Subcutaneous adipose tissue (tissue), 4 donors: Measurements from ENCODE around the gene SLC26A11. TPM values are rescaled to one million over a fixed set of nuclear protein-coding genes. Genes with fewer than 3 reads are reported as not detected.

Experiments used
- CTCF ChIP-seq: fragments of 450-650 bp; IDR thresholded peaks from one replicate; pipeline ENCODE4 v1.5.1; 2016; ENCODE audit warnings: low read depth, mild to moderate bottlenecking, control low read depth, antibody characterized with exemption, moderate library complexity
- total RNA-seq, 4 donors: library from RNA; depleted of rRNA; stranded (reverse); fragments of >200 nt; gene quantifications; one replicate each; pipeline ENCODE4 v1.1.0, GENCODE V29; 2016

The SLC26A11 gene
- total RNA-seq, 4 donors from 2014 or later: 4.7 to 31.4 (median 13.0) TPM

DNA sequence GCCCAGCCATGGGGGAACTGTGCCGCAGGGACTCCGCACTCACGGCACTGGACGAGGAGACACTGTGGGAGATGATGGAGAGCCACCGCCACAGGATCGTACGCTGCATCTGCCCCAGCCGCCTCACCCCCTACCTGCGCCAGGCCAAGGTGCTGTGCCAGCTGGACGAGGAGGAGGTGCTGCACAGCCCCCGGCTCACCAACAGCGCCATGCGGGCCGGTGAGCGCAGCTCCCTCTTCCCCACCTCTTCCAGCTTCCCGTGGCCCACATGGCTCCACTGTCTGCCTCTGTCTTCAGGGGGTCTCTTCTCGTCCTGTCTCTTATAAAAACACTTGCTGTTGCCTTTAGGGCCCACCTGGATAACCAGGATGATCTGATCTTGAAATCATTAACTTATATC, 38.8 kb upstream of the SLC26A11 start:
- no peak for TF ChIP-seq CTCF

- TF ChIP-seq CTCF: no peak
Observed at GRCh38 chr17:80182118-80182844, 37.9 kb upstream of the SLC26A11 start.

- no peak for TF ChIP-seq CTCF
Observed at GRCh38 chr17:80182845-80183223, 37.4 kb upstream of the SLC26A11 start.

DNA sequence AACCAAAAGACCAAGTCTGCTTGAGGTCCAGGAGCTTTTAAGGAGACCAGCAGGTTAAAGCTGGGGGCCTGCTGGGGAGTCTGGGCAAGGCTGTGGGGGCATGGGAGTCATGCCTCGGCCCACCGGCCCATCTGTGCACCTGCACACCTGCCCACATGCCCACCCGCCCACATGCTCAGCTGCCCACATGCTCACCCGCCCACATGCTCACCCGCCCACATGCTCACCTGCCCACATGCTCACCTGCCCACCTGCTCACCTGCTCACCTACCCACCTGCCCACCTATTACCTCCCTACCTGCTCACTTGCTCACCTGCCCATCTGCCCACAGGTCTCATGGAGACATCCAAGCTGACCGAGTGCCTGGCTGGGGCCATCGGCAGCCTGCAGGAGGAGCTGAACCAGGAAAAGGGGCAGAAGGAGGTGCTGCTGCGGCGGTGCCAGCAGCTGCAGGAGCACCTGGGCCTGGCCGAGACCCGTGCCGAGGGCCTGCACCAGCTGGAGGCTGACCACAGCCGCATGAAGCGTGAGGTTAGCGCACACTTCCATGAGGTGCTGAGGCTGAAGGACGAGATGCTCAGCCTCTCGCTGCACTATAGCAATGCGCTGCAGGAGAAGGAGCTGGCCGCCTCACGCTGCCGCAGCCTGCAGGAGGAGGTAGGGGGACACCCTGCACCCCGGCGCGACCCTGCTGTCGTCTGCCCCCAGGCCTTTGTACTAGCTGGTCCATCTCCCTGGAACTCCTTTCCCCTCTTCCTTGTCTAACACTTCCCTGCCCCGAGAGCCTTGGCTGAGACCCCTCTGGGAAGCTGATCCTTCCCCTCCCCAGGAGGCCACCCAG, 36.4 kb upstream of the SLC26A11 start:
- TF ChIP-seq CTCF: no peak

DNA sequence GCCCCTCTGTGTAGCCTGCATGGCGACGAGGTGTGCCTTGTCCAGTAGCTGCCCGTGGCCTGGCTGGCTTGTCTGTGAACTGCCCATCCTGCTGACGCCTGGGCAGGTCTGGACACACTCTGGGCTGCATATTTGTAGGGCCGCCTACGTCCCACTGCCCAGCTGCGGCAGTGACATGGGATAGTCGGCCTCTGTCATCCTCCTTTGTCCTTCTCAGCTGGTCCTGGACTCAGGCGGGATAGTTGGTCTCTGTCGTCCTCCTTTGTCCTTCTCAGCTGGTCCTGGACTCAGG, 35.9 kb upstream of the SLC26A11 start:
- TF ChIP-seq CTCF: no peak

- no peak for TF ChIP-seq CTCF
Observed at GRCh38 chr17:80185968-80186367, 34.3 kb upstream of the SLC26A11 start.

DNA sequence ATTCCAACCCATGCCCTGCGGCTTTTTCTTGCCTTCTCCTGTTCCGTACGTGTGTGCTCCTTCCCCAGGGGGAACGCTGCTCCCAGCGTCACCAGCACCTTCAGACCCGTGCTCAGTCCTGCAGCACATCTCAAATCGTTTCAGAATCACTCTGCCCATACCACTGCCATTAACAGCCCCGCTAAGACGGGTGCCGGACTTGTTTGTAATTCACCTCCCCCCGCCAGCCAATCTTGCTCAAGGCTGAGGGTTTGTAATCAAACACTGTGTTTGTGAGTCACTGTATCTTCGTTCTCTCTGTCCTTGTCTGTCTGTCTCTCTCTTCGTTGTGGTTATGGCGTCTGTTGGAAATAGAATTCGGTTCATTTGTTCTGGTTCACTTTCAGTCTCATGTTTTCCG, 33.1 kb upstream of the SLC26A11 start:
- TF ChIP-seq CTCF: no peak
